Neuronal stem cell (in vitro differentiated cells): Measurements from ENCODE around the gene KLHDC9.
A peak's percentile ranks its signal among the peaks of the same experiment; 100 is the strongest.

Experiments
- DNase-seq: peaks from one replicate; pipeline ENCODE4 v3.0.0-alpha.2; 2013; ENCODE audit warnings: low spot score
- H2AFZ ChIP-seq: one replicate; pipeline ENCODE4 v1.6.1; 2013; ENCODE audit warnings: mild to moderate bottlenecking, low read length, inconsistent platforms
- H2AK5ac ChIP-seq: 2 replicates; pipeline ENCODE4 v1.6.1; 2013; ENCODE audit warnings: low read depth, mild to moderate bottlenecking, inconsistent platforms, low read length, moderate library complexity, mixed read lengths
- H2BK120ac ChIP-seq: 2 replicates; pipeline ENCODE4 v1.6.1; 2013; ENCODE audit warnings: low read depth, mild to moderate bottlenecking, inconsistent platforms, low read length, moderate library complexity, mixed read lengths
- H2BK12ac ChIP-seq: one replicate; pipeline ENCODE4 v1.6.1; 2013; ENCODE audit warnings: low read length, inconsistent platforms
- H2BK15ac ChIP-seq: 2 replicates; pipeline ENCODE4 v1.6.1; 2013; ENCODE audit warnings: mild to moderate bottlenecking, low read length, inconsistent platforms, mixed read lengths
- H2BK5ac ChIP-seq: one replicate; pipeline ENCODE4 v1.6.1; 2013; ENCODE audit warnings: inconsistent platforms, mild to moderate bottlenecking, low read length, moderate library complexity
- H3K14ac ChIP-seq: one replicate; pipeline ENCODE4 v1.6.1; 2013; ENCODE audit warnings: low read length, inconsistent platforms
- H3K18ac ChIP-seq: 2 replicates; pipeline ENCODE4 v1.6.1; 2013; ENCODE audit warnings: low read length, inconsistent platforms
- H3K23ac ChIP-seq: 2 replicates; pipeline ENCODE4 v1.6.1; 2013; ENCODE audit warnings: low read depth, mild to moderate bottlenecking, mixed read lengths, low read length, inconsistent platforms; ENCODE audit not compliant: poor library complexity
- H3K27ac ChIP-seq: replicated peaks from 3 replicates; pipeline ENCODE4 v1.5.1; 2013; ENCODE audit warnings: low read length, inconsistent platforms
- H3K27me3 ChIP-seq, 3 experiments: 2 replicates each; pipeline ENCODE4 v1.6.1; 2013; ENCODE audit warnings: low read length in 3 of 3, mild to moderate bottlenecking in 2 of 3, inconsistent platforms in 1 of 3, low read depth in 1 of 3, mixed read lengths in 1 of 3, moderate library complexity in 1 of 3; ENCODE audit not compliant: control insufficient read depth in 3 of 3, insufficient read depth in 3 of 3
- H3K36me3 ChIP-seq, 2 donors: replicated peaks in 1 of 2; 2 replicates each; pipeline ENCODE4 v1.6.1; 2013; ENCODE audit warnings: low read length in 2 of 2; ENCODE audit not compliant: control insufficient read depth in 2 of 2, insufficient read depth in 2 of 2
- H3K4ac ChIP-seq: 2 replicates; pipeline ENCODE4 v1.6.1; 2013; ENCODE audit warnings: inconsistent platforms, mild to moderate bottlenecking, low read length, moderate library complexity
- H3K4me1 ChIP-seq, 2 donors: 1 replicate in 1 of 2; 2 replicates in 1 of 2; pipeline ENCODE4 v1.6.1; 2013; ENCODE audit warnings: low read length in 2 of 2, low read depth in 1 of 2; ENCODE audit not compliant: control insufficient read depth in 2 of 2, insufficient read depth in 1 of 2
- H3K4me2 ChIP-seq: one replicate; pipeline ENCODE4 v1.6.1; 2013; ENCODE audit warnings: mild to moderate bottlenecking, low read length, inconsistent platforms; ENCODE audit not compliant: insufficient read depth, poor library complexity, severe bottlenecking
- H3K4me3 ChIP-seq, 2 donors: 2 replicates each; pipeline ENCODE4 v1.5.1; 2013; ENCODE audit warnings: low read length in 2 of 2, mild to moderate bottlenecking in 2 of 2, inconsistent platforms in 1 of 2, moderate library complexity in 1 of 2
- H3K79me1 ChIP-seq: one replicate; pipeline ENCODE4 v1.6.1; 2013; ENCODE audit warnings: low read depth, mild to moderate bottlenecking, inconsistent platforms, low read length, moderate library complexity
- H3K9ac ChIP-seq: one replicate; pipeline ENCODE4 v1.6.1; 2013; ENCODE audit warnings: mild to moderate bottlenecking, low read depth, low read length, inconsistent platforms; ENCODE audit not compliant: poor library complexity
- H3K9me3 ChIP-seq, 2 donors: replicated peaks in 1 of 2; 2 replicates each; pipeline versions ENCODE3 to v1.6.1; 2013; ENCODE audit warnings: low read length in 2 of 2, mild to moderate bottlenecking in 2 of 2, inconsistent platforms in 1 of 2, low read depth in 1 of 2, mixed read lengths in 1 of 2, moderate library complexity in 1 of 2; ENCODE audit not compliant: control insufficient read depth in 2 of 2, insufficient read depth in 1 of 2
- H4K8ac ChIP-seq: one replicate; pipeline ENCODE4 v1.6.1; 2013; ENCODE audit warnings: low read depth, mild to moderate bottlenecking, inconsistent platforms, low read length, moderate library complexity
- H4K91ac ChIP-seq: one replicate; pipeline ENCODE4 v1.6.1; 2013; ENCODE audit warnings: low read length, low read depth, mild to moderate bottlenecking, inconsistent platforms; ENCODE audit not compliant: poor library complexity
- WGBS, 2 donors: extraction: QIAGEN DNeasy Blood & Tissue Kit; methylation state at CpG; one replicate each; pipeline ENCODE4 v1.1.7; 2013; ENCODE audit warnings: missing lambda C conversion rate in 2 of 2, mixed read lengths in 1 of 2; ENCODE audit not compliant: insufficient read length in 2 of 2, insufficient replicate concordance in 1 of 2; ENCODE audit errors: extremely low coverage in 2 of 2; 5-methylcytosine and 5-hydroxymethylcytosine counted together

Gene KLHDC9

GRCh38 chr1:161080441-161081405 is 17.4 kb upstream of the KLHDC9 start:
- H3K23ac ChIP-seq, result no peak overlapping the region
- no peak overlapping the region for H4K91ac ChIP-seq
- peaks cover 6 to 7% of the 10 kb centered on the region in 2 donors for H3K4me1 ChIP-seq
- H2BK15ac ChIP-seq, result no peak overlapping the region
- H3K4me3 ChIP-seq, result no peak overlapping the region
- no peak overlapping the region for H3K27ac ChIP-seq
- H2BK12ac ChIP-seq, result no peak overlapping the region
- no peak overlapping the region for H3K4ac ChIP-seq
- peak overlapping the region; percentile 35 for H3K18ac ChIP-seq
- no peak overlapping the region for H2AFZ ChIP-seq
- WGBS, 2 donors, result no CpG with 5 or more reads among the region's 5 CpGs
- peaks cover 0 to 8% (median 0%) of the 10 kb centered on the region in 3 experiments for H3K27me3 ChIP-seq
- H4K8ac ChIP-seq, result no peak overlapping the region
- H2BK5ac ChIP-seq, result no peak overlapping the region
- H3K4me2 ChIP-seq, result no peak overlapping the region
- no peak overlapping the region for H2BK120ac ChIP-seq
- no peaks in the 10 kb centered on the region for H3K9me3 ChIP-seq
- H3K36me3 ChIP-seq, result no peaks in the 10 kb centered on the region
- H3K79me1 ChIP-seq, result no peaks in the 10 kb centered on the region
- H3K14ac ChIP-seq, result no peak overlapping the region
- no peak for DNase-seq
- H2AK5ac ChIP-seq, result no peak overlapping the region
- no peak overlapping the region for H3K9ac ChIP-seq

- Histone ChIP-seq H3K9me3 (no peaks in the 10 kb centered on the region), H4K8ac (no peak overlapping the region), H3K27ac (no peak overlapping the region), H4K91ac (no peak overlapping the region), H3K27me3 (peaks cover 0 to 13% (median 0%) of the 10 kb centered on the region in 3 experiments), H3K4me3 (no peak overlapping the region), H2AK5ac (no peak overlapping the region), H2BK12ac (no peak overlapping the region), H3K36me3 (no peaks in the 10 kb centered on the region), H2BK120ac (no peak overlapping the region), H3K4me2 (no peak overlapping the region), H2AFZ (no peak overlapping the region), H3K18ac (no peak overlapping the region), H3K23ac (no peak overlapping the region), H2BK15ac (no peak overlapping the region), H3K4ac (no peak overlapping the region), H3K14ac (no peak overlapping the region), H3K4me1 (peaks cover 6 to 7% of the 10 kb centered on the region in 2 donors), H3K9ac (no peak overlapping the region), H2BK5ac (no peak overlapping the region), H3K79me1 (no peaks in the 10 kb centered on the region)
- WGBS, 2 donors, result no CpG with 5 or more reads among the region's 5 CpGs
- no peak for DNase-seq
Measured at GRCh38 chr1:161081519-161081918, 16.6 kb upstream of the KLHDC9 start.

- Histone ChIP-seq H3K9me3 (no peaks in the 10 kb centered on the region), H3K4me3 (no peak overlapping the region), H2AK5ac (peak overlapping the region; percentile 22), H4K91ac (no peak overlapping the region), H2BK120ac (no peak overlapping the region), H3K27me3 (peaks cover 0 to 17% (median 0%) of the 10 kb centered on the region in 3 experiments), H3K23ac (no peak overlapping the region), H2AFZ (no peak overlapping the region), H3K4me1 (peaks cover 4 to 6% of the 10 kb centered on the region in 2 donors), H3K36me3 (no peaks in the 10 kb centered on the region), H3K27ac (no peak overlapping the region), H3K4me2 (no peak overlapping the region), H3K14ac (no peak overlapping the region), H3K79me1 (no peaks in the 10 kb centered on the region), H2BK15ac (no peak overlapping the region), H2BK12ac (no peak overlapping the region), H2BK5ac (no peak overlapping the region), H3K18ac (no peak overlapping the region), H4K8ac (no peak overlapping the region), H3K4ac (no peak overlapping the region), H3K9ac (no peak overlapping the region)
- DNase-seq, result no peak
- WGBS, 2 donors, result no CpG with 5 or more reads among the region's 2 CpGs
Measured at GRCh38 chr1:161082483-161082882, 15.7 kb upstream of the KLHDC9 start.

- WGBS, 2 donors, result no CpG with 5 or more reads among the region's 8 CpGs
- H3K27ac ChIP-seq, result no peak overlapping the region
- no peak for DNase-seq
Measured at GRCh38 chr1:161082996-161083747, 15.0 kb upstream of the KLHDC9 start.

More at GRCh38 chr1:161082996-161083747, 15.0 kb upstream of the KLHDC9 start:
- H2BK120ac ChIP-seq, result no peak overlapping the region
- no peak overlapping the region for H3K4me3 ChIP-seq
- peak overlapping the region; percentile 74 for H2AK5ac ChIP-seq
- H3K79me1 ChIP-seq, result no peaks in the 10 kb centered on the region
- peaks cover 4 to 6% of the 10 kb centered on the region in 2 donors for H3K4me1 ChIP-seq
- no peak overlapping the region for H2AFZ ChIP-seq
- no peak overlapping the region for H3K4me2 ChIP-seq
- H3K9ac ChIP-seq, result no peak overlapping the region
- H3K23ac ChIP-seq, result no peak overlapping the region
- H3K9me3 ChIP-seq, result no peaks in the 10 kb centered on the region
- no peak overlapping the region for H4K8ac ChIP-seq
- no peak overlapping the region for H2BK5ac ChIP-seq
- H2BK15ac ChIP-seq, result no peak overlapping the region
- H3K4ac ChIP-seq, result no peak overlapping the region
- H3K36me3 ChIP-seq, result no peaks in the 10 kb centered on the region
- no peak overlapping the region for H2BK12ac ChIP-seq
- peak overlapping the region; percentile 16 for H3K18ac ChIP-seq
- H3K27me3 ChIP-seq, result peaks cover 0 to 23% (median 0%) of the 10 kb centered on the region in 3 experiments
- no peak overlapping the region for H3K14ac ChIP-seq
- no peak overlapping the region for H4K91ac ChIP-seq
